ENCODE measurements around the gene SBNO2. TPM values are rescaled to one million over a fixed set of nuclear protein-coding genes. Genes with fewer than 3 reads are reported as not detected.

The SBNO2 gene
- total RNA-seq, 3 donors from 2014 or later = 58.0 to 86.6 (median 74.6) TPM

- Histone ChIP-seq H3K36me3 (ENCODE audit: low read depth) (no peaks in the 10 kb centered on the region), H3K4me3 (no peak overlapping the region), H3K9me3 (no peaks in the 10 kb centered on the region), H3K4me1 (ENCODE audit: low read depth) (peaks cover 18% of the 10 kb centered on the region)
- TF ChIP-seq, protein P1, sequence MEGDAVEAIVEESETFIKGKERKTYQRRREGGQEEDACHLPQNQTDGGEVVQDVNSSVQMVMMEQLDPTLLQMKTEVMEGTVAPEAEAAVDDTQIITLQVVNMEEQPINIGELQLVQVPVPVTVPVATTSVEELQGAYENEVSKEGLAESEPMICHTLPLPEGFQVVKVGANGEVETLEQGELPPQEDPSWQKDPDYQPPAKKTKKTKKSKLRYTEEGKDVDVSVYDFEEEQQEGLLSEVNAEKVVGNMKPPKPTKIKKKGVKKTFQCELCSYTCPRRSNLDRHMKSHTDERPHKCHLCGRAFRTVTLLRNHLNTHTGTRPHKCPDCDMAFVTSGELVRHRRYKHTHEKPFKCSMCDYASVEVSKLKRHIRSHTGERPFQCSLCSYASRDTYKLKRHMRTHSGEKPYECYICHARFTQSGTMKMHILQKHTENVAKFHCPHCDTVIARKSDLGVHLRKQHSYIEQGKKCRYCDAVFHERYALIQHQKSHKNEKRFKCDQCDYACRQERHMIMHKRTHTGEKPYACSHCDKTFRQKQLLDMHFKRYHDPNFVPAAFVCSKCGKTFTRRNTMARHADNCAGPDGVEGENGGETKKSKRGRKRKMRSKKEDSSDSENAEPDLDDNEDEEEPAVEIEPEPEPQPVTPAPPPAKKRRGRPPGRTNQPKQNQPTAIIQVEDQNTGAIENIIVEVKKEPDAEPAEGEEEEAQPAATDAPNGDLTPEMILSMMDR (IDR thresholded peaks at IDR 0.05) = no peak
- DNase-seq (peak in 1 of 3 donors; percentile 53), ATAC-seq (no peak)
- intact Hi-C loops (cut with DNase I, micrococcal nuclease) = no loop called here
Observed at GRCh38 chr19:1091544-1092175, 82.4 kb downstream of the SBNO2 start.

DNA sequence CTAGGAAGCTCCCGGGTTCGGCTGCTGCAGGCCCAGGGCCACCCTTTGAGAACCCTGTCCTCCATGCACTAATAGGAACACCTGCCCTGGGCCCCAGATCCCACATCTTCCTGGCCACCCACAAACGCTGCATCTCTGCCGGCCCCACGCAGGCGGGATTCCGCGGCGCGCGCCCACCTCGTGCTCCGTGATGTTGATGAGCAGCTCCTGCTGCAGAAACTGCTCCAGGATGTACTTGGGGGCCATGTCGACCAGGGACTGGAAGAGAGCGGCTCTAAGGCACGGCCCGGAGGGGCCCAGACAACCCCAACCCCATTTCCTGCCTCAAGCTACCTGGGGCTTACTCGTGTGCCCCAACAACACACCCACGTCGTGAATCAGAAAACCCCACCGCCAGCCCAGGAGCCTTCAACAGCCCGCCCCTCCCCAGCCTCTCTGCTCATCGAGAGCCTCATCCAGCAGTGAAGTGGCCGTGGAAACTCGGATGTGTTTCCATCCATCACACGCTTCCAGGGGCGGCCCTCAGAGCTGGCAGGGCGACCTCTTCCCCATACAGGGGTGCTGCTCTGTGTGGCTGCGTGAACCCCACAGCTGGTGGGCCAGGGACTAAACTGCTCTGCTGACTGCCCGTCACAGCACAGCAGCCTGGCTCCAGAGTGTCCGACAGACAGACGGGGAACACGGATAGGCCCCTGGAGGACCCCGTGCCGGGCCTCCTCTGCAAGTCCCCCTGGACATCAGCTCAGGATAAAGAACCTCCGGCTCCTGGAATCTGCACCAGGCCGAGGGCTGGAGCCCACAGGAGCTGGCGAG is 83.1 kb downstream of the SBNO2 start:
- Histone ChIP-seq H3K9me3 (no peaks in the 10 kb centered on the region), H3K36me3 (ENCODE audit: low read depth) (no peaks in the 10 kb centered on the region), H3K4me3 (no peak overlapping the region), H3K4me1 (ENCODE audit: low read depth) (peaks cover 18% of the 10 kb centered on the region)
- ATAC-seq (no peak), DNase-seq (peak in 1 of 3 donors; percentile 52)
- intact Hi-C loops (cut with DNase I, micrococcal nuclease) = no loop called here
- TF ChIP-seq, protein P1 (IDR thresholded peaks at IDR 0.05) = no peak

- no peak for DNase-seq
- no peak for ATAC-seq
- intact Hi-C loops (cut with DNase I, micrococcal nuclease) = no loop called here
- H3K4me1 ChIP-seq (ENCODE audit: low read depth) = peaks cover 12% of the 10 kb centered on the region
- H3K36me3 ChIP-seq (ENCODE audit: low read depth) = no peaks in the 10 kb centered on the region
- TF ChIP-seq, protein P1 (IDR thresholded peaks at IDR 0.05) = no peak
- H3K4me3 ChIP-seq = no peak overlapping the region
- no peaks in the 10 kb centered on the region for H3K9me3 ChIP-seq
Observed at GRCh38 chr19:1089891-1090290, 84.2 kb downstream of the SBNO2 start.

DNA sequence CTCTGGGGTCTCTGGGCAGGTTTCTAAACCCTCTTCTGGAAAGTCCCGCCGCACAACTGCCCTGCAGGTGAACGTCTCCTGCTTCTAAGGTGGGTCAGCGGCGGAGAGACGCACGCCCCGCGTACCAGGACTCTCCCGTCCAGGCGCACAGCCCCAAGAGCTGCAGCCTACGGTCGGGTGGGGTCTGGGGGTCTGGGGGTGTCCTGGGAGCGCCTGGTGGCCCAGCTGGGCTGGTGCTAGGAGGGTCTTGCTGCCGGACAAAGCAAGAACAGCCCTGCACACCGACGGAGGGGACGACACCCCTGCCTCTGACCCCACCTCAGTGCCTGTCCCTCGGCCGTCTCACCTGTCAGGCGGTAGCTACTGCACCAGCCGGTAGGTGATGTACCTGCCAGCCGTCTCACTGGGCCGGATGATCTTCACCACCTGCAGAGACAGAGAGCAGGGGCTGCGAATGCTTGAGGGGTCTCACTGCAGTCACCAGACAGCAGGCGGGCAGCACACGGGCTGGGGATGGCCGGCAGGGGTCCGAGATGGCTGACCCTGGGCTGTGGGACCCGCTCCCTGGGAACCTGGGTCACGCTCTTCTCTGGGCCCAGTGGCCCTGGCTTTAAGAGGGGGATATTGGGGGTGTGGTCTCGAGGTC is 84.8 kb downstream of the SBNO2 start:
- ATAC-seq (no peak), DNase-seq (no peak)
- TF ChIP-seq, protein P1 (IDR thresholded peaks at IDR 0.05) = no peak
- H3K9me3 ChIP-seq = no peaks in the 10 kb centered on the region
- intact Hi-C loops (cut with DNase I, micrococcal nuclease) = no loop called here
- no peaks in the 10 kb centered on the region for H3K36me3 ChIP-seq (ENCODE audit: low read depth)
- peaks cover 13% of the 10 kb centered on the region for H3K4me1 ChIP-seq (ENCODE audit: low read depth)
- H3K4me3 ChIP-seq = no peak overlapping the region

DNA sequence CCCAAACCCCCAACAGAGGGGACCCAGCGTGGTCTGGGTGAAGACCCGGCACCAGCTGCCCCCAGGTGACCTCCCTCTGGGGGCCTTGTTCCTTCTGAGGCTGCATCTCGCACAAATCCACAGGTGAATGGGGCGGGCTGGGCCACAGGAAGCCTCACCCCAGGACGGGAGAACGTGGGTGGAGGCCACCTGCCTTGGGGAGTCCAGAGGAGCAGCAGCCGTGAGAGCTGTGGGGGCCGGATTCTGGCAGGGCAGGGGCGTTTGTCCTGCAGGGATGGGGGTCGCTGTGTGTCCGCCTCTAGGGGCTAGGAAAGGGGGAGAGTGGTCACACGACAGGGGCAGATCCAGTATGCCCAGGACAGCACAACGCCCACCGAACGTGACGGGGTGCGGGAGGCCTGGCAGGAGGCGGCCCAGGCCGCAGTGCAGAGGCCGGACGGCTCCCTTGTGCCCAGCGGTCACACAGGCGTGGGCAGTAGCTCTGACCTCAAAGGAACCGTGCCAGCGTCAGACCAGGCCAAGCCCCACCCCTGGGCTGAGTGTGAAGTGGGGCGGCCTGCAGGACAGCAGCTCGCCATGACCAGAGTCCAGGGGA is 85.6 kb downstream of the SBNO2 start:
- TF ChIP-seq, protein P1 (IDR thresholded peaks at IDR 0.05) = no peak
- intact Hi-C loops (cut with DNase I, micrococcal nuclease) = no loop called here
- Histone ChIP-seq H3K36me3 (ENCODE audit: low read depth) (no peaks in the 10 kb centered on the region), H3K4me3 (no peak overlapping the region), H3K4me1 (ENCODE audit: low read depth) (peaks cover 13% of the 10 kb centered on the region), H3K9me3 (no peaks in the 10 kb centered on the region)
- ATAC-seq (peak; percentile 3), DNase-seq (no peak)

Measured in mucosa of descending colon (tissue), 3 donors.